ENCODE data around the gene MYEOV. TPM values are rescaled to one million over a fixed set of nuclear protein-coding genes. Genes with fewer than 3 reads are reported as not detected.

Gene MYEOV
- total RNA-seq, 1 donor from 2014 or later, result not detected

GRCh38 chr11:69314555-69314954 lies 20.6 kb downstream of the MYEOV start:
- H3K9me3 ChIP-seq (replicated peaks), result peaks cover 28% of the 10 kb centered on the region

GRCh38 chr11:69316956-69317355 lies 23.0 kb downstream of the MYEOV start:
- Histone ChIP-seq H3K4me1 (peaks cover 15% of the 10 kb centered on the region), H3K27me3 (ENCODE audit: low read depth) (no peaks in the 10 kb centered on the region), H3K27ac (replicated peaks) (no peak overlapping the region), H3K36me3 (no peaks in the 10 kb centered on the region), H3K4me3 (no peak overlapping the region), H3K9me3 (replicated peaks) (peaks cover 28% of the 10 kb centered on the region)
- no peak for DNase-seq
- intact Hi-C loops (cut with micrococcal nuclease), result no loop called here
- no peak for TF ChIP-seq CTCF (IDR thresholded peaks at IDR 0.05; ENCODE audit: borderline replicate concordance)

More at GRCh38 chr11:69314555-69314954, 20.6 kb downstream of the MYEOV start:
- DNase-seq, result no peak
- Histone ChIP-seq H3K4me3 (no peak overlapping the region), H3K27me3 (ENCODE audit: low read depth) (no peaks in the 10 kb centered on the region), H3K27ac (replicated peaks) (no peak overlapping the region), H3K4me1 (peaks cover 36% of the 10 kb centered on the region), H3K36me3 (no peaks in the 10 kb centered on the region)
- TF ChIP-seq CTCF (IDR thresholded peaks at IDR 0.05; ENCODE audit: borderline replicate concordance), result no peak
- intact Hi-C loops (cut with micrococcal nuclease), result no loop called here

- intact Hi-C loops (cut with micrococcal nuclease), result no loop called here
- no peak for TF ChIP-seq CTCF (IDR thresholded peaks at IDR 0.05; ENCODE audit: borderline replicate concordance)
- Histone ChIP-seq H3K27ac (replicated peaks) (no peak overlapping the region), H3K4me3 (no peak overlapping the region), H3K36me3 (no peaks in the 10 kb centered on the region), H3K4me1 (peaks cover 9% of the 10 kb centered on the region), H3K27me3 (ENCODE audit: low read depth) (no peaks in the 10 kb centered on the region), H3K9me3 (replicated peaks) (peaks cover 28% of the 10 kb centered on the region)
- DNase-seq, result no peak
These were observed 23.6 kb downstream of the MYEOV start for GRCh38 chr11:69317401-69318092.

- Histone ChIP-seq H3K4me1 (peaks cover 4% of the 10 kb centered on the region), H3K4me3 (no peak overlapping the region), H3K27ac (replicated peaks) (no peak overlapping the region), H3K36me3 (no peaks in the 10 kb centered on the region), H3K27me3 (ENCODE audit: low read depth) (no peaks in the 10 kb centered on the region), H3K9me3 (replicated peaks) (peaks cover 28% of the 10 kb centered on the region)
- DNase-seq, result no peak
- TF ChIP-seq CTCF (IDR thresholded peaks at IDR 0.05; ENCODE audit: borderline replicate concordance), result no peak
- intact Hi-C loops (cut with micrococcal nuclease), result no loop called here
These were observed 24.1 kb downstream of the MYEOV start for GRCh38 chr11:69318093-69318420.

GRCh38 chr11:69319255-69320106 lies 25.5 kb downstream of the MYEOV start:
- intact Hi-C loops (cut with micrococcal nuclease), result no loop called here
- Histone ChIP-seq H3K27ac (replicated peaks) (no peak overlapping the region), H3K4me3 (no peak overlapping the region), H3K27me3 (ENCODE audit: low read depth) (no peaks in the 10 kb centered on the region), H3K4me1 (no peaks in the 10 kb centered on the region), H3K36me3 (no peaks in the 10 kb centered on the region), H3K9me3 (replicated peaks) (peaks cover 28% of the 10 kb centered on the region)
- no peak for DNase-seq
- no peak for TF ChIP-seq CTCF (IDR thresholded peaks at IDR 0.05; ENCODE audit: borderline replicate concordance)

Data from left ventricle myocardium inferior (tissue), 1 donor.